Central memory CD8-positive, alpha-beta T cell (primary cell): Measurements from ENCODE around the gene RAB5IF.
"Not testable (repeated sequence)": the region's sequence is repeated elsewhere in the genome, so short reads cannot be mapped to it uniquely, and the experiment has no call there.

Experiments used
- ATAC-seq: fragments of 150-1000 bp; cut with Tn5 transposase; replicated peaks from 2 replicates; pipeline ENCODE4 v1.10.0; 2022; ENCODE audit warnings: mild to moderate bottlenecking, moderate FRiP score, moderate number of reproducible peaks; ENCODE audit not compliant: poor library complexity, severe bottlenecking; ENCODE audit errors: extremely low read depth
- DNase-seq, 2 donors: peaks; one replicate each; pipeline ENCODE4 v3.0.0; 2021; ENCODE audit warnings: low spot score in 2 of 2
- H3K27ac Mint-ChIP-seq: one replicate; pipeline ENCODE4 v1.8.0; 2022; ENCODE audit warnings: low read depth, mild to moderate bottlenecking, moderate library complexity, mixed read lengths
- H3K27me3 Mint-ChIP-seq: one replicate; pipeline ENCODE4 v1.8.0; 2022; ENCODE audit warnings: mixed read lengths
- H3K36me3 Mint-ChIP-seq: one replicate; pipeline ENCODE4 v1.8.0; 2022; ENCODE audit warnings: mild to moderate bottlenecking, moderate library complexity, mixed read lengths; ENCODE audit not compliant: insufficient read depth
- H3K4me1 Mint-ChIP-seq: one replicate; pipeline ENCODE4 v1.8.0; 2022; ENCODE audit warnings: mixed read lengths
- H3K4me3 Mint-ChIP-seq: one replicate; pipeline ENCODE4 v1.8.0; 2022; ENCODE audit warnings: mild to moderate bottlenecking, moderate library complexity, mixed read lengths
- H3K9me3 Mint-ChIP-seq: one replicate; pipeline ENCODE4 v1.8.0; 2022; ENCODE audit warnings: mixed read lengths

The RAB5IF gene

DNA sequence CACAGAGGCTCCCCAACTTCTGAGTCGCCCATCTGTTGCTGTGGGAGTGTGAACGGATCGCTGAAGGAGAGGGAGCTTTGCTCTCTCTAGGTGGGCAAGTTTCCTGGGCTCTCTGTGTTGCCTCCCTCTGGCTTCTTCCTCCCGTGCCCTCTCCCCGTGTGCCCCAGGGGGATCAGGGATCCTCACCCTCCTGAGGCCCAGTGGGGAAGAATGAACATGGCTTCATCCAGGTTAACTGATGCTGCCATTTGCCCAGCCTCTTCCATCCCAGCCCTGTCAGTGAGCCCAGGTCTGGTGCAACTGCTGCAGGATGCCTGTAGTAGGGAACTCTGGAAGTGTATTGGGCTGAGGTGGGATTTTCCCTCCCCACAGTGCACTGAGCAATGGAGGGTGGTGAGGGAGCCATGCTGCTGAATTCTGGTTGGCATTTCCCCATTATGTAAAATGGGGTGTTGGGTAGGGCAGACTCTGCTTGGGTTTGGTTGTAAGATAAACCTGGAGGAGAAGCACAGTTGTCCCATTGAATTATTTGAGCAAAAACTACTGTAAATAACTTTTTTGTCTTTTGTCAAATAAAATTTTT, 12.1 kb upstream of the RAB5IF start:
- H3K27ac Mint-ChIP-seq = peak overlapping the region; percentile 85
- H3K4me1 Mint-ChIP-seq = peaks cover 36% of the 10 kb centered on the region
- H3K27me3 Mint-ChIP-seq = no peaks in the 10 kb centered on the region

DNA sequence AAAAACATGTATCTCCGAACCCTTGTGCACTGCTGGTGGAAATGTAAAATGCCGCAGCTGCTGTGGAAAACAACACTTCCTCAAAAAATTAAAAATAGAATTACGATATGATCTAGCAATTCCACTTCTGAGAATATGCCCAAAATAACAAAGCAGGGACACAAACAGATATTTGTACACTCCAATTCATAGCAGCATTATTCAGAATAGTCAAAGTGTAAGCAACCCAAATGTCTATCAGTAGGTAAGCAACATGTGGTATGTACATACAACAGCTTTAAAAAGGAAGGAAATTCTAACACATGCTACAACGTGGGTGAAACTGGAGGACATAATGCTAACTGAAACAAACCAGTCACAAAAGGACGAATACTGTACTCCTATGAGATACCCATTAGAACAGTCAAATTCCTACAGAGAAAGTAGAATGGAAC, 5.7 kb upstream of the RAB5IF start:
- ATAC-seq (no peak), DNase-seq (no peak)
- H3K36me3 Mint-ChIP-seq = peaks cover 2% of the 10 kb centered on the region
- H3K4me1 Mint-ChIP-seq = peaks cover 22% of the 10 kb centered on the region
- H3K27me3 Mint-ChIP-seq = no peaks in the 10 kb centered on the region
- H3K4me3 Mint-ChIP-seq = no peak overlapping the region
- no peaks in the 10 kb centered on the region for H3K9me3 Mint-ChIP-seq
- H3K27ac Mint-ChIP-seq = no peak overlapping the region

More for the DNA sequence above, 12.1 kb upstream of the RAB5IF start:
- ATAC-seq (no peak), DNase-seq (no peak)
- peaks cover 15% of the 10 kb centered on the region for H3K36me3 Mint-ChIP-seq
- no peak overlapping the region for H3K4me3 Mint-ChIP-seq
- H3K9me3 Mint-ChIP-seq = no peaks in the 10 kb centered on the region

DNA sequence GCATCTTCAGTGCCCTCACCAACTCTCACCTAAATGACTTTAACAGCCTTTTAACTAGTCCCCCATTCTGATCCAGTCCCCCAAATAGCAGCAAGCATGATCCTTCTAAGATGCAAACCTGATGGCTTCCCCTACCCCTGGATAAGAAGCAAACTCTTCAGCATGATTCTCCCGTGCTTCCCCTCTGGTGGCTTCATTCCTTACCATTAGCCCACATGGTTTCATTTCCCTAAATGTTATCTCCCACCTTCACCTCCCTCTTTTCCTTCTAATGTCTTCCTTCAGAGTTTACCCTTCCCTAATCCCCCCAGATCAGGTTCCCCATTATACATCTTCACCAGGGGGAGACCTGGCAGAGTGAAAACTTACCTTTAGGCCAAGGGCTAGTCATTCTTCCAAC, 4.0 kb upstream of the RAB5IF start:
- Mint-ChIP-seq H3K27me3 (no peaks in the 10 kb centered on the region), H3K36me3 (peaks cover 12% of the 10 kb centered on the region), H3K4me1 (peaks cover 25% of the 10 kb centered on the region), H3K4me3 (no peak overlapping the region), H3K27ac (no peak overlapping the region), H3K9me3 (no peaks in the 10 kb centered on the region)
- DNase-seq = no peak
- ATAC-seq = no peak

DNA sequence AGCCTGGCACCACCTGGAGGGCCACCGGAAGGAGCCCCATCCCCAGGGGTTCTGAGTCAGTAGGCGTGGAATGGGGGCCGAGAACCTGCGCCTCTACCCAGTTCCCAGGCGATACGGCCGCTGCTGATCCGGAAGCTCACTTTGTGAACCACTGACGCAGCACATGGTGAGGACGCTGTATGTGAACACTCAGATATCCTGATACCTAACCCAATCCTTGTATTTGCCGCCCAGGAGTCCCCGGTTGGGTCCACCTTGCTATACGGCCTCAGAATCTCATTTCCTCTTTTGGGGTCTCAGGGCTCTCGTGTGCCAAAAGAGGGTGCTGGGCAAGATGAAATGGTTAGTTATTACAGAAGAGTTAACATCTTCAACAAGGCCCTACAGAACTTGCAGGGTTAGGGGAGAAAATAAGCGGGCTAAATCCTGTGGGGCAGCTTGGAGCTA, 604 bp upstream of the RAB5IF start:
- Mint-ChIP-seq H3K36me3 (peaks cover 41% of the 10 kb centered on the region), H3K27me3 (no peaks in the 10 kb centered on the region), H3K4me3 (peak overlapping the region; percentile 97), H3K27ac (peak overlapping the region; percentile 94), H3K4me1 (peaks cover 42% of the 10 kb centered on the region), H3K9me3 (no peaks in the 10 kb centered on the region)
- DNase-seq = peak in 1 of 2 donors; percentile 55
- ATAC-seq = peak; percentile 47

DNA sequence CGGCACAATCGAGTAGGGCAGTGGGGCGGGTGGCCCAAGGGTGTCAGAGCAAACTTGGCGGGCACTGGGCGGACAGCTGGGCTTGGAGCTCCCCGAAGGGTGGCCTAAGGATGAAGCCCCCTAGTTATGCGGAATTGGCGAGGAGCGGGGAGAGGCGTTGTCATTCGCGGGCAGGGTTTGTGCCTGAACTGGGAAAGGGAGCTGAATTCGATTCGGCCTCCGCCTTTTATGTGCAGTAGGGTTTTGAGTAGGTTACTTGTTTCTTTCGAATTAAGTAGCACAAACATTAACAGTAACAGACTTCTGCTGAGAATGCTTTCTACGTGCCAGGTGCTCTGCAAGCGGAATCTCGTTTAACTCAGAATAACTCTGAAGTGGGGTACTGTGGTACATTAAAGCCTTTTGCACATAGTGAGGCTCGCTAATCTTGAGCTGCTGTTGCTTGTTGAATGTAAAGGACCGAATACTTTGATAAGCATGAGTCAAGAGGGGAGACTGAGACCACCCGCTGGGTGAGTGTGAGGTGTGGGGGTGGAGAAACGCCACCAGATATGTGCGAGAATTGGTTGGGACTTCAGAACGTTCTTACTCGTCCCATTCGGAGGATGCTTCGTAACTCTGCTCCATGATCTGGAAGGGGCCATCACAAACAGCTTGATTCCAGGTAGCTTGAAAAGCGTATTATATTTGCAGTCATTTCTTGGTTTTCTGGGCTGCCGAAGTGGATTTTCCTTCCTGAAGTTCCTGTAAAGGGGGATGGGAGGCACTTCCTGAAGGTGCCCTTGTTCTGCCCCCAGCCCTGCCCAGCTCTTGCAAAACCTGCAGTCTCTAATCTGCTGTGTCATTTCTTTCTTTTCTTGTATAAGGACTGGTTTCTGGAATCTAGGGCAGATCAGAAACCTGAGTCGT, 833 bp downstream of the RAB5IF start:
- ATAC-seq (no peak), DNase-seq (no peak)
- Mint-ChIP-seq H3K4me3 (peak overlapping the region; percentile 97), H3K9me3 (no peaks in the 10 kb centered on the region), H3K27me3 (no peaks in the 10 kb centered on the region), H3K27ac (peak overlapping the region; percentile 94), H3K4me1 (peaks cover 39% of the 10 kb centered on the region), H3K36me3 (peaks cover 54% of the 10 kb centered on the region)

DNA sequence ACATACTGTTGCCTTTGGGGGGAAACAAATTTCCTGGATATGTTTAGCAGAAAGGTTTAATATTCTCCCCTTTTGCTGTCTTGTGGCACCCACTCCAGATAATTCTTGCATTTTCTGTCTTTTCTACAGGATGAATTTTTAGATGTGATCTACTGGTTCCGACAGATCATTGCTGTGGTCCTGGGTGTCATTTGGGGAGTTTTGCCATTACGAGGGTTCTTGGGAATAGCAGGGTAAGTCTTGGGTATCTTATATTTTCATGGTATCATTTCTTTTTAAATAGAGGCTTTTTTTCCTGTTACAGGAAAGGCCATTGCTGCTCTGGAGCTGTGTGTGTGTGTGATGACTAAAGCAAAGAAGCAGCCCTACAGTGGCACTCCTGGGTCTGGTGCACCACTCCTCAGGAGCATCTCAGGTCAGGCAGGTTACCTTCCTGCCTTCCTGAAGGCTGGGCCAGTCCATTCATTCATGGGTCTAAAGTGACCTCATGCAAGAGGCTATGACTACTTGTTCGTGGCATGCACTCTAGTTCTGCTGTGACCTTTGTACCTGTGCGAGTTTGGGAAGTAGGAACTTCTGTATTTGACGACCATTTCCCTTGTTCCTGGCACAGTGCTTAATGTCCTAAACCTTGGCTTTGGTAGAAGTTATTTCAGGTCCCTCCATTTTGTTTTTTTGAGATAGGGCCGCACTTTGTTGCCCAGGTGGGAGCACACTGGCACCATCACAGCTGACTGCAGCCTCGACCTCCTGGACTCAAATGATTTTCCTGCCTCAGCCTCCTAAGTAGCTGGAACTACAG, 2.2 kb downstream of the RAB5IF start:
- Mint-ChIP-seq H3K27ac (peak overlapping the region; percentile 94), H3K4me3 (peak overlapping the region; percentile 97), H3K27me3 (no peaks in the 10 kb centered on the region), H3K9me3 (no peaks in the 10 kb centered on the region), H3K4me1 (peaks cover 44% of the 10 kb centered on the region), H3K36me3 (peaks cover 67% of the 10 kb centered on the region)
- DNase-seq (no peak), ATAC-seq (no peak)

DNA sequence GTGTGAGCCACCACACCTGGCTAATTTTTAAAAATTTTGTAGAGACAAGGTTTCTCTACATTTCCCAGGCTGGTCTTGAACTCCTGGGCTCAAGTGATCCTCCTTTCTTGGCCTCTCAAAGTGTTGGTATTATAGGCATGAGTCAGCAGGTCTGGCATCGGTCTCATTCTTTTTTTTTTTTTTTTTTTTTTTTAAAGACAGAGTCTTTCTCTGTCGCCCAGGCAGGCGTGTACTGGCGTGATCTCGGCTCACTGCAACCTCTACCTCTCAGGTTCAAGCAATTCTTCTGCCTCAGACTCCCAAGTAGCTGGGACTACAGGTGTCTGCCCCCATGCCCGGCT, 2.8 kb downstream of the RAB5IF start:
- not testable (repeated sequence) for ATAC-seq, H3K27me3 Mint-ChIP-seq, DNase-seq, H3K9me3 Mint-ChIP-seq, H3K4me3 Mint-ChIP-seq
- H3K36me3 Mint-ChIP-seq = peaks cover 70% of the 10 kb centered on the region
- H3K4me1 Mint-ChIP-seq = peaks cover 50% of the 10 kb centered on the region
- peak overlapping the region; percentile 51 for H3K27ac Mint-ChIP-seq

DNA sequence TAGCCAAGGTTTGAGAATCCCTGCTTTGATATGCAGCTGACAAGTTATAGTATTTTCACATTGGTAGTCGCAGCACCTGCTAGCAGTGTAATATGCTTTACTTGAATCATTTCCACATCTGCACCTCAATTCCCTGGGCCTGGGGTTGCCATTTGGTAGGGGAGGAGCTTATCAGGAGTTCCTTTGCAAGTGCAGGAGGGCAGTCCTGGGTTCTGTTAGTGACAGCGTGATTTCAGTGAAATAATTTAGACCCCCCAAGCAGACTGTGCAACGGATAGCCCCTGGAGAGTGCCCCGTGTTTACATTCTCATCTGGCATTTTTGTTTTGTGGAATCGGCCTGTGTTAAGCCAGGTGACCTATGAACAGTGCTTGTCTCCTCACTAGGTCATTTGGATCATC, 6.0 kb downstream of the RAB5IF start:
- Mint-ChIP-seq H3K27ac (no peak overlapping the region), H3K4me3 (no peak overlapping the region), H3K27me3 (no peaks in the 10 kb centered on the region), H3K36me3 (peaks cover 69% of the 10 kb centered on the region), H3K9me3 (no peaks in the 10 kb centered on the region), H3K4me1 (peaks cover 39% of the 10 kb centered on the region)
- no peak for DNase-seq
- no peak for ATAC-seq

DNA sequence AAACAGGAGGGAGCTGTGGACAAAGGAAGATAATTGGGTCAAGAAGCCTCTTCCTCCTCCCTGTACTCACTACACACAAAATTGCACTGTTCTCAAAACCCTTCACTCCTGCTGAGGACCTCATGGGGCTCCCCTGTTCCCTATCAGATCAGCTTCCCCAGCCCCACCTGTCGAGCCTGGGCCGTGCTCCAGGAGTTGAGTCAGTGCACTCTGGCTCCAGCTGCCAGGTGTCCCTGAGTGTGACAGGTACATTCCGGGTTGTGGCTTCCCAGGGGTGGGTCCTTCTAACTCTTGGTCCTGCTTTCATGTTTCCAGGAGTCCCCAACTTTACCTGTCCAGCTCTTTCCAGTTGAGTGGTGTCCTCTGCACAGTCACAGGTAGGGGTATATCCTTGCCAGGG, 8.4 kb downstream of the RAB5IF start:
- DNase-seq = no peak

DNA sequence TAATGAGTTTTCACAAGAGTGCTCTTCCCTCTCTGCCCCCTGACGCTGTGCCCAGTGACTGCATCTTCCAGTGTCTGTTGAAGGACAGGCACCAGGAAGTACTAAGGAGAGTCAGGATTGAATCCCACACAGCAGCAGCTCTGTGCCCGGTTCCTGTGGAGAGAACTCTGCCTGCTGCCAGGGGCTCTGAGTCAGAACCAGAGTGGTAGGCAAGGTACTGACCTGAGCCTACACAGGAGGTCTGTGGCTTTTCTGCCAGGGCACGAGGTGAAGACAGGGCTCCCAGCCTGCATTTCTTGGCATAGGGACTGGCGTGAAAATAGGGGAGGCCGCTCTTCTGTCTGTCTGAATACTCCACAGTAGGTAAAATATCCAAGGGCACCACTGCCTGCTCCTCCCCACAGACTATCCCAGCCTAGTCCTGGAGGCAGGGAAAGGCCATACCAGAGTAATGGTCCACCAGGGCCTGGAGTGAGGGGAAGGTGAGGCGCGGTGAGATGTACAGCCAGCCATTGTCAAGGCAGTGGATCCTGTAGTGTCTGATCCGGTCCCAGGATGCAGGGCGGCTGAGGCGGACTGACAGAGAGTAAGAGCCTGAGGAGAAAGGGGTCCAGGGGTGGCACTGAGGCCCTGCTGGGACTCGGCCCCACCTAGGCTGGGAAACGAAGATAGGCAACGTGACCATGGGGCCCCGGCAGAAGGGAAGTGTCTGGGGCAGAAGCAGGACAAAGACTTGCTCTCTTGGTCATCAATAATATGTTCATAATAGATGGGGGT, 9.4 kb downstream of the RAB5IF start:
- no peak for DNase-seq
- no peaks in the 10 kb centered on the region for H3K27me3 Mint-ChIP-seq
- H3K36me3 Mint-ChIP-seq = peaks cover 48% of the 10 kb centered on the region
- H3K27ac Mint-ChIP-seq = peak overlapping the region; percentile 89
- no peak for ATAC-seq
- H3K9me3 Mint-ChIP-seq = no peaks in the 10 kb centered on the region
- H3K4me3 Mint-ChIP-seq = no peak overlapping the region
- H3K4me1 Mint-ChIP-seq = peaks cover 21% of the 10 kb centered on the region

More for the DNA sequence above, 8.4 kb downstream of the RAB5IF start:
- Mint-ChIP-seq H3K36me3 (peaks cover 55% of the 10 kb centered on the region), H3K4me1 (peaks cover 28% of the 10 kb centered on the region), H3K27ac (peak overlapping the region; percentile 61), H3K27me3 (no peaks in the 10 kb centered on the region), H3K4me3 (no peak overlapping the region), H3K9me3 (no peaks in the 10 kb centered on the region)
- ATAC-seq = no peak

DNA sequence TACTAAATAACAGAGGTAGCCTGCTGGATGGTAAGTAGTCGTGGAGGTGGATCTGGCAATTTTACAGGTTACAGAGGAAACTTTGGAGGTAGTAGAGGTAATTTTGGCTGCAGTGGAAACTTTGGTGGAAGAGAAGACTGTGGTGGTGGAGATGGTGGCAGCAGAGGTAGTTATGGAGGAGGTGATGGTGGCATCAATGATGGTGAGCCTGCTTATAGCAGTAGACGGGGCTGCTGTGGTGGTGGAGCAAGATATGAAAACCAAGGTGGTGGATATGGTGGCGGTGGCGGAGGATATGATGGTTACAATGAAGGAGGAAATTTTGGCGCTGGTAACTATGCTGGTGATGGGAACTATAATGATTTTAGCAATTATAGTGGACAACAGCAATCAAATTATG, 15.3 kb downstream of the RAB5IF start:
- Mint-ChIP-seq H3K36me3 (peaks cover 36% of the 10 kb centered on the region), H3K9me3 (no peaks in the 10 kb centered on the region), H3K4me1 (peaks cover 25% of the 10 kb centered on the region), H3K27ac (peak overlapping the region; percentile 17), H3K4me3 (no peak overlapping the region), H3K27me3 (no peaks in the 10 kb centered on the region)
- DNase-seq (no peak), ATAC-seq (no peak)

DNA sequence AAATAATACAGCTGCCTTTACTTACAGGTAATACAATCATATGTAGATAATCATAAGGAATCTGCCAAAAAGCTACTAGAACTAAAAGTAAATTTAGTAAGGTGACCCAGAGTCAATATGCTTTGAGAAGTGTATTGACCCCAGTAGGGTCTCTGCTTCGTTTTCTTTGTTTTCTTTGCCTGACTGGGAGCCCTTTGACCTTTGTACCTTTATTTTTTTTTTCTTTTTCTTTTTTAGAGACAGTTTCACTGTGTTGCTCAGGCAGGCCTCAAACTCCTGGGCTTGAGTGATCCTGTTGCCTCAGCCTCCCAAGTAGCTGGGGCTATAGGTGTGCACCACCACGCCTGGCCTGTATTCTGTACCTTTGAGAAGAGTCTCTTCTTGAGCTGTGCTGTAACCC, 17.9 kb downstream of the RAB5IF start:
- Mint-ChIP-seq H3K27ac (peak overlapping the region; percentile 64), H3K9me3 (no peaks in the 10 kb centered on the region), H3K4me1 (peaks cover 39% of the 10 kb centered on the region), H3K36me3 (peaks cover 57% of the 10 kb centered on the region), H3K4me3 (no peak overlapping the region), H3K27me3 (no peaks in the 10 kb centered on the region)
- no peak for DNase-seq
- no peak for ATAC-seq
